GM12878 (cell line): ENCODE measurements around the gene IFNGR2. TPM values are rescaled to one million over a fixed set of nuclear protein-coding genes. Genes with fewer than 3 reads are reported as not detected.

Source experiments
- ATAC-seq: fragments of 200-7000 bp; cut with Tn5 transposase; 3 replicates; pipeline ENCODE4 v1.9.1; 2020; ENCODE audit warnings: mild to moderate bottlenecking, moderate library complexity
- BruUV-seq: library from RNA; stranded (reverse); fragments of 400-500 nt; replicated peaks from 2 replicates; lab custom pipeline; 2021; lab: Mats Ljungman, UMichigan
- CTCF ChIA-PET: fragments of 300-600 bp; sonication (Branson Sonifier 250); formaldehyde crosslinking; extraction: SDS; loops from one replicate; lab custom pipeline; 2021; ENCODE audit warnings: inconsistent platforms; lab: Yijun Ruan, JAX
- POLR2A ChIA-PET: fragments of 350-600 bp; formaldehyde crosslinking; extraction: SDS; loops from one replicate; lab custom pipeline; 2021; ENCODE audit warnings: inconsistent platforms; lab: Charles Lee
- RAD21 ChIA-PET: fragments of 300-600 bp; sonication (Branson Sonifier 250); formaldehyde crosslinking; loops from one replicate; lab custom pipeline; 2023; ENCODE audit warnings: antibody characterized with exemption; ENCODE audit not compliant: unreplicated experiment; lab: Charles Lee
- SMC1A ChIA-PET: fragments of 300-600 bp; sonication (Branson Sonifier 250); formaldehyde crosslinking; loops from one replicate; lab custom pipeline; 2023; ENCODE audit not compliant: unreplicated experiment, uncharacterized antibody; lab: Charles Lee
- DNase-seq: peaks from one replicate; pipeline ENCODE4 v3.0.0-alpha.2; 2011; ENCODE audit warnings: low read depth, low spot score
- FAIRE-seq: peaks from 3 replicates; lab custom pipeline; 2011; peaks lifted over from hg19 to GRCh38; lab: Jason Lieb, UNC
- H2AFZ ChIP-seq: 2 replicates; pipeline ENCODE4 v1.6.0; 2011; ENCODE audit warnings: low read depth, low read length, control low read depth; ENCODE audit not compliant: control insufficient read depth
- H3K27ac ChIP-seq: 2 replicates; pipeline ENCODE4 v1.5.1; 2011; ENCODE audit warnings: control low read depth; ENCODE audit not compliant: control insufficient read depth, insufficient read depth
- H3K27me3 ChIP-seq, 2 experiments: replicated peaks in 1 of 2; 2 replicates each; pipeline versions ENCODE4 v1.6.0 to v1.6.1; 2011; ENCODE audit warnings: low read length in 1 of 2; ENCODE audit not compliant: control insufficient read depth in 2 of 2, insufficient read depth in 2 of 2
- H3K36me3 ChIP-seq, 2 experiments: 2 replicates each; pipeline ENCODE4 v1.5.1; 2011; ENCODE audit warnings: low read length in 1 of 2; ENCODE audit not compliant: control insufficient read depth in 2 of 2, insufficient read depth in 2 of 2
- H3K4me1 ChIP-seq: 2 replicates; pipeline ENCODE4 v1.6.1; 2011; ENCODE audit warnings: mild to moderate bottlenecking, low read length, moderate library complexity, mixed read lengths; ENCODE audit not compliant: control insufficient read depth, insufficient read depth
- H3K4me2 ChIP-seq: 2 replicates; pipeline ENCODE4 v1.6.0; 2011; ENCODE audit warnings: control low read depth; ENCODE audit not compliant: control insufficient read depth, insufficient read depth
- H3K4me3 ChIP-seq: fragments of 200-600 bp; sonication (generic); 2 replicates; pipeline ENCODE4 v1.5.1; 2016
- H3K79me2 ChIP-seq: 2 replicates; pipeline ENCODE4 v1.6.0; 2011; ENCODE audit warnings: low read length; ENCODE audit not compliant: control insufficient read depth, insufficient read depth
- H3K9ac ChIP-seq: 2 replicates; pipeline ENCODE4 v1.8.0; 2011; ENCODE audit warnings: low read length, control low read depth, mixed read lengths; ENCODE audit not compliant: control insufficient read depth, insufficient read depth
- H3K9me3 ChIP-seq: replicated peaks from 3 replicates; pipeline ENCODE4 v1.5.1; 2011; ENCODE audit warnings: mild to moderate bottlenecking, low read length; ENCODE audit not compliant: control insufficient read depth, insufficient read depth
- H4K20me1 ChIP-seq: 2 replicates; pipeline ENCODE4 v1.6.0; 2011; ENCODE audit not compliant: control insufficient read depth, insufficient read depth
- BCL11A ChIP-seq: IDR thresholded peaks from 2 replicates; pipeline ENCODE4 v1.6.1; 2011; ENCODE audit warnings: low read depth, low read length
- CEBPB ChIP-seq, 2 experiments: fragments of 150-350 bp in 1 of 2; IDR thresholded peaks; 2 replicates each; pipeline ENCODE4 v1.6.1; 2012 to 2014; ENCODE audit warnings: low read depth in 2 of 2, low read length in 2 of 2, borderline replicate concordance in 1 of 2, inconsistent platforms in 1 of 2
- CREM ChIP-seq: IDR thresholded peaks from 2 replicates; pipeline ENCODE4 v1.6.1; 2014; ENCODE audit warnings: antibody characterized with exemption, low read depth
- IKZF1 ChIP-seq: fragments of 450-650 bp; conservative IDR thresholded peaks from 2 replicates; pipeline ENCODE4 v1.6.1; 2017; ENCODE audit warnings: antibody characterized with exemption, mild to moderate bottlenecking
- MAX ChIP-seq: IDR thresholded peaks from 2 replicates; pipeline ENCODE4 v1.6.1; 2012; ENCODE audit warnings: low read depth, low read length, improper control_type of control experiment
- MEF2A ChIP-seq: IDR thresholded peaks from 2 replicates; pipeline ENCODE4 v1.6.1; 2011; ENCODE audit warnings: low read depth, mild to moderate bottlenecking, low read length, moderate library complexity; ENCODE audit not compliant: insufficient read depth
- MEF2B ChIP-seq: fragments of 450-650 bp; IDR thresholded peaks from 2 replicates; pipeline ENCODE4 v1.6.1; 2018; ENCODE audit warnings: mild to moderate bottlenecking, moderate library complexity; ENCODE audit not compliant: partially characterized antibody, poor library complexity, severe bottlenecking
- RCOR1 ChIP-seq: conservative IDR thresholded peaks from 2 replicates; pipeline ENCODE4 v1.6.1; 2012; ENCODE audit warnings: low read depth, low read length, improper control_type of control experiment
- RELA ChIP-seq: fragments of 450-650 bp; IDR thresholded peaks from 2 replicates; pipeline ENCODE4 v1.8.0; 2014; ENCODE audit warnings: borderline replicate concordance; ENCODE audit not compliant: partially characterized antibody
- RUNX3 ChIP-seq: IDR thresholded peaks from 2 replicates; pipeline ENCODE4 v1.6.1; 2012; ENCODE audit warnings: low read length, inconsistent platforms
- YY1 ChIP-seq: IDR thresholded peaks from 2 replicates; pipeline ENCODE4 v1.6.1; 2011; ENCODE audit warnings: low read depth, mild to moderate bottlenecking, low read length
- WGBS: methylation state at CpG from one replicate; pipeline ENCODE4 v1.1.6; 2016; ENCODE audit warnings: low lambda C conversion rate; ENCODE audit not compliant: insufficient replicate concordance, insufficient coverage; ENCODE audit errors: missing lambda C conversion rate; 5-methylcytosine and 5-hydroxymethylcytosine counted together
- in situ Hi-C: fragments of 300-500 bp; cut with MboI; formaldehyde crosslinking; loops from 9 replicates; pipeline ENCODE4 v1.14.3; 2018; ENCODE audit warnings: mixed read lengths
- intact Hi-C: fragments of 100-400 bp; cut with micrococcal nuclease; formaldehyde crosslinking; loops from one replicate; pipeline ENCODE4 v1.14.2; 2022; ENCODE audit not compliant: unreplicated experiment
- polyA plus RNA-seq, 11 experiments: library from polyadenylated mRNA; depleted of rRNA in 4 of 11; unstranded in 6 of 11; stranded (reverse) in 5 of 11; fragments of >200 nt; fragmentation: Nextera tagmentation in 4 of 11; fragmentation: Illumina TruSeq in 1 of 11; extraction: Ambion mirVana in 4 of 11; extraction: Trizol in 1 of 11; gene quantifications; 1 replicate in 1 of 11; 2 replicates in 10 of 11; pipeline versions ENCODE4 v1.2.1 to v1.2.3, GENCODE V29; 2011 to 2016; ENCODE audit warnings: inconsistent platforms in 2 of 11, missing spikeins in 2 of 11, low read depth in 1 of 11
- total RNA-seq, 4 experiments: library from RNA; depleted of rRNA in 3 of 4; stranded (reverse); fragments of >200 nt in 3 of 4; fragmentation: Illumina TruSeq in 1 of 4; extraction: Trizol in 1 of 4; gene quantifications; 2 replicates each; pipeline versions ENCODE4 v1.2.1 to v1.2.3, GENCODE V29; 2013 to 2021
- TF ChIP-seq, protein P1 (sequence below): IDR thresholded peaks from 2 replicates; pipeline ENCODE4 v1.6.1; 2012; ENCODE audit warnings: improper control_type of control experiment, low read depth, low read length; ENCODE audit not compliant: insufficient replicate concordance
- TF ChIP-seq, protein P2 (sequence below): IDR thresholded peaks from 2 replicates; pipeline ENCODE4 v1.6.1; 2011; ENCODE audit warnings: low read depth, low read length, improper control_type of control experiment, borderline replicate concordance

The IFNGR2 gene
- total and polyA plus RNA-seq, 10 of the 15 experiments (the other 5 are each of a cell fraction or from before 2014, with no cell fraction given), result 23.6 to 98.8 (median 77.0) TPM

DNA sequence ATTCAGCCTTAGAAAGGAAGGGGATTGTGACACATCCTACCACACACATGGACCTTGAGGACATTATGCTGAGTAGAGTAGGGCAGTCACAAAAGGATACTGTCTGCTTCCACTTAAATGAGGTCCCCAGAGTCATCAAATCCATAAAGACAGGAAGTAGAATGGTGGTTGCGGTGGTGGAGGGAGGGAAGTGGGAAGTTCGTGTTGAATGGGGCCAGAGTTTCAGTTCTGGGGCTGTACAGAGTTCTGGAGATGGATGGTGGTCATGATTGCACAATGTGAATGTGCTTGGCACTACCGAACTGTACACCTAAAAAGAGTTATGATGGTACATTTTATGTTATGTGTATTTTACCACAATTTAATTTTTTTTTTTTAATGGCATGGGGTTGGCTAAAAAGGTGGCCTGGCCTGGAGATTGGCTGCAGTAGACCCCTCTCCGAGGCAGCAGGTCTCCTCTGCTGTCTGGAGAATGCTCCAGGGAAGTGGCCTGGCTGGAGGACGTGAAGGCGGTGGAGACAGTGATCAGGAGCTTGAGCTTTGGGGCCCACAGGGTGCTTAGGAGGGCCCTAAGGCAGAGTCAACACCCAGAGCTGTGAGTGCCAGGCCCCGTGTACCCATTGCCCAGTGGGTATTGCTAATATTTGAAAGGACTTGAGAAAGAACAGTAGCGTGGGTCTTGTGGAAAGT lies 30.4 kb downstream of the IFNGR2 start:
- H3K27ac ChIP-seq, result peak overlapping the region; percentile 92
- BruUV-seq, result no TSS peak
- ATAC-seq (peak; percentile 4; the same call in 2 of the 3 replicates), DNase-seq (no peak), FAIRE-seq (no peak)
- H3K4me1 ChIP-seq, result peaks cover 41% of the 10 kb centered on the region
- peak overlapping the region; percentile 24 for H3K9ac ChIP-seq
- no peaks in the 10 kb centered on the region for H3K9me3 ChIP-seq
- no peak overlapping the region for H3K4me3 ChIP-seq
- no peaks in the 10 kb centered on the region for H4K20me1 ChIP-seq
- ChIA-PET RAD21 (interaction anchor here (1.2 to 5.2 kb wide), 12 partner anchors 11 to 234 kb away, joined by 3 to 69 read pairs (median 10); partner anchors contain the start of gene IFNAR1), CTCF (interaction anchor here (1.4 to 2.6 kb wide), 9 partner anchors 9 to 236 kb away, joined by 5 to 19 read pairs (median 10); no protein-coding TSS in a partner anchor), POLR2A (interaction anchor here (1.0 to 2.7 kb wide), 7 partner anchors 9 to 72 kb away, joined by 6 to 23 read pairs (median 12); no protein-coding TSS in a partner anchor), SMC1A (interaction anchor here (0.9 to 6.8 kb wide), 10 partner anchors 11 to 229 kb away, joined by 3 to 43 read pairs (median 14); no protein-coding TSS in a partner anchor)
- H2AFZ ChIP-seq, result no peak overlapping the region
- H3K4me2 ChIP-seq, result peak overlapping the region; percentile 44
- H3K27me3 ChIP-seq, result no peaks in the 10 kb centered on the region
- intact Hi-C loops, result loop anchor here (1.0 to 2.0 kb wide), 3 partner anchors 9 to 50 kb away; no protein-coding TSS in a partner anchor
- in situ Hi-C loops, result no loop called here
- H3K79me2 ChIP-seq, result no peaks in the 10 kb centered on the region; the same call in 1 of the 2 replicates
- peaks cover 27 to 53% of the 10 kb centered on the region in 2 experiments for H3K36me3 ChIP-seq
- WGBS, result 38% methylated on average over 8 of the region's 8 CpGs
- TF ChIP-seq, protein P1, sequence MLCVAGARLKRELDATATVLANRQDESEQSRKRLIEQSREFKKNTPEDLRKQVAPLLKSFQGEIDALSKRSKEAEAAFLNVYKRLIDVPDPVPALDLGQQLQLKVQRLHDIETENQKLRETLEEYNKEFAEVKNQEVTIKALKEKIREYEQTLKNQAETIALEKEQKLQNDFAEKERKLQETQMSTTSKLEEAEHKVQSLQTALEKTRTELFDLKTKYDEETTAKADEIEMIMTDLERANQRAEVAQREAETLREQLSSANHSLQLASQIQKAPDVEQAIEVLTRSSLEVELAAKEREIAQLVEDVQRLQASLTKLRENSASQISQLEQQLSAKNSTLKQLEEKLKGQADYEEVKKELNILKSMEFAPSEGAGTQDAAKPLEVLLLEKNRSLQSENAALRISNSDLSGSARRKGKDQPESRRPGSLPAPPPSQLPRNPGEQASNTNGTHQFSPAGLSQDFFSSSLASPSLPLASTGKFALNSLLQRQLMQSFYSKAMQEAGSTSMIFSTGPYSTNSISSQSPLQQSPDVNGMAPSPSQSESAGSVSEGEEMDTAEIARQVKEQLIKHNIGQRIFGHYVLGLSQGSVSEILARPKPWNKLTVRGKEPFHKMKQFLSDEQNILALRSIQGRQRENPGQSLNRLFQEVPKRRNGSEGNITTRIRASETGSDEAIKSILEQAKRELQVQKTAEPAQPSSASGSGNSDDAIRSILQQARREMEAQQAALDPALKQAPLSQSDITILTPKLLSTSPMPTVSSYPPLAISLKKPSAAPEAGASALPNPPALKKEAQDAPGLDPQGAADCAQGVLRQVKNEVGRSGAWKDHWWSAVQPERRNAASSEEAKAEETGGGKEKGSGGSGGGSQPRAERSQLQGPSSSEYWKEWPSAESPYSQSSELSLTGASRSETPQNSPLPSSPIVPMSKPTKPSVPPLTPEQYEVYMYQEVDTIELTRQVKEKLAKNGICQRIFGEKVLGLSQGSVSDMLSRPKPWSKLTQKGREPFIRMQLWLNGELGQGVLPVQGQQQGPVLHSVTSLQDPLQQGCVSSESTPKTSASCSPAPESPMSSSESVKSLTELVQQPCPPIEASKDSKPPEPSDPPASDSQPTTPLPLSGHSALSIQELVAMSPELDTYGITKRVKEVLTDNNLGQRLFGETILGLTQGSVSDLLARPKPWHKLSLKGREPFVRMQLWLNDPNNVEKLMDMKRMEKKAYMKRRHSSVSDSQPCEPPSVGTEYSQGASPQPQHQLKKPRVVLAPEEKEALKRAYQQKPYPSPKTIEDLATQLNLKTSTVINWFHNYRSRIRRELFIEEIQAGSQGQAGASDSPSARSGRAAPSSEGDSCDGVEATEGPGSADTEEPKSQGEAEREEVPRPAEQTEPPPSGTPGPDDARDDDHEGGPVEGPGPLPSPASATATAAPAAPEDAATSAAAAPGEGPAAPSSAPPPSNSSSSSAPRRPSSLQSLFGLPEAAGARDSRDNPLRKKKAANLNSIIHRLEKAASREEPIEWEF, result no peak
- TF ChIP-seq RUNX3 (peak; percentile 91), IKZF1 (peak; percentile 68), CEBPB (IDR thresholded peaks at IDR 0.05; ENCODE audit: borderline replicate concordance in 1 of 2, low read depth in 2 of 2, low read length in 2 of 2) (0 out of 4 replicates have a peak, but pooled peaks of 1 of the 2 experiments have one; percentile 24), BCL11A (no peak), MEF2B (peak; percentile 23), CREM (no peak; the same call in 1 of the 2 replicates), MEF2A (no peak), RELA (no peak), YY1 (no peak), MAX (no peak), RCOR1 (no peak)
- TF ChIP-seq, protein P2, sequence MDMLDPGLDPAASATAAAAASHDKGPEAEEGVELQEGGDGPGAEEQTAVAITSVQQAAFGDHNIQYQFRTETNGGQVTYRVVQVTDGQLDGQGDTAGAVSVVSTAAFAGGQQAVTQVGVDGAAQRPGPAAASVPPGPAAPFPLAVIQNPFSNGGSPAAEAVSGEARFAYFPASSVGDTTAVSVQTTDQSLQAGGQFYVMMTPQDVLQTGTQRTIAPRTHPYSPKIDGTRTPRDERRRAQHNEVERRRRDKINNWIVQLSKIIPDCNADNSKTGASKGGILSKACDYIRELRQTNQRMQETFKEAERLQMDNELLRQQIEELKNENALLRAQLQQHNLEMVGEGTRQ, result no peak
